DMS 273 (cell line): ENCODE data around the gene HEATR9.
A peak's percentile ranks its signal among the peaks of the same experiment; 100 is the strongest.

Experiments used
- DNase-seq: peaks from one replicate; lab custom pipeline; 2025; ENCODE audit not compliant: unreplicated experiment; lab: John Stamatoyannopoulos, UW

The HEATR9 gene

DNA sequence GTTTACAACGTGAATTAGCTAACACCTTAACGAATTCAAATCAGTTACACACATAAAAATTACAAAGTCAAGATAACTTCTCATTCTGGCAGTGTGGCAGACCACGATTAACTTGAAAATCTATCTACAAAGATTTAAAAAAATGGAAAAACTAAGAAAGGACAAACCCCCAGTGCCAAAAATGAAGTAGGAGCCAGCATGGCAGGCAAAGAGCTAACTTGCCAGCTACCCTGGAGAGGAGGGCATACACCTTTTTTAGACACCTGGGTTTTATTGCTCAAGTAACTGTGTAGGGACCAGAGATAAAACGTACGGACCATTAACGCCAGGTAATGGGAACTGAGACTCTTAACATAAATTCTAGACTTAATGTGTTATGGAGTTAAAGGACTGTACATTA, 56.9 kb downstream of the HEATR9 start:
- no peak for DNase-seq

DNA sequence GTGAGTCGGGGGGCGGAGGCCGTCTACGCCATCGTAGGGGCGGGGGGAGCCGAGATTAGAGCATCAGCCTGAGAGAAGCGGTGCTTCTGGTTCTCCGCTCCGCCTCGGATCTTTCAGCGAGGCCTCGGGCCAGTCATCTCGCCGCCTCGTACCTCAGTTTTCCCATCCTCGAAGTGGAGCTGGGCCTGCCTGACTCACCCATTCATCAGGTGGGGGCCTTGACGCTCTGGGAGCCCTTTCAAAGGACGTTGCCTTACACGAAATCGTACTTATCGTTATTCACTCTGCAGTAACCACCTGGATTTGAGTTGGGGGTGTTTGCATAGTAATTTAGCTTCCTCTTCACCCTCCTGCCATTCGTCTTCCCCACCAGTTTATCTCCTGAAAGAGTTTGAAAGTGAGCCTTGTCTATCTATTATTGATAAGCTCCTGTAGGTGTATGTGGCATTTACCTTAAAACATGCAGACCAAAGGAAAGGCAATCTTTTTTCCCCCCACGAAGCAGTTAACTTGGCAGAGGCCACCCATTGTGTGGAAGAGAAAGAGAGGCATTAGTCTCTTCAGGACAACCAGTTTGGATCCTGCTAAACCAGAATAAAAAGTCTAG, 58.7 kb downstream of the HEATR9 start:
- no peak for DNase-seq

DNA sequence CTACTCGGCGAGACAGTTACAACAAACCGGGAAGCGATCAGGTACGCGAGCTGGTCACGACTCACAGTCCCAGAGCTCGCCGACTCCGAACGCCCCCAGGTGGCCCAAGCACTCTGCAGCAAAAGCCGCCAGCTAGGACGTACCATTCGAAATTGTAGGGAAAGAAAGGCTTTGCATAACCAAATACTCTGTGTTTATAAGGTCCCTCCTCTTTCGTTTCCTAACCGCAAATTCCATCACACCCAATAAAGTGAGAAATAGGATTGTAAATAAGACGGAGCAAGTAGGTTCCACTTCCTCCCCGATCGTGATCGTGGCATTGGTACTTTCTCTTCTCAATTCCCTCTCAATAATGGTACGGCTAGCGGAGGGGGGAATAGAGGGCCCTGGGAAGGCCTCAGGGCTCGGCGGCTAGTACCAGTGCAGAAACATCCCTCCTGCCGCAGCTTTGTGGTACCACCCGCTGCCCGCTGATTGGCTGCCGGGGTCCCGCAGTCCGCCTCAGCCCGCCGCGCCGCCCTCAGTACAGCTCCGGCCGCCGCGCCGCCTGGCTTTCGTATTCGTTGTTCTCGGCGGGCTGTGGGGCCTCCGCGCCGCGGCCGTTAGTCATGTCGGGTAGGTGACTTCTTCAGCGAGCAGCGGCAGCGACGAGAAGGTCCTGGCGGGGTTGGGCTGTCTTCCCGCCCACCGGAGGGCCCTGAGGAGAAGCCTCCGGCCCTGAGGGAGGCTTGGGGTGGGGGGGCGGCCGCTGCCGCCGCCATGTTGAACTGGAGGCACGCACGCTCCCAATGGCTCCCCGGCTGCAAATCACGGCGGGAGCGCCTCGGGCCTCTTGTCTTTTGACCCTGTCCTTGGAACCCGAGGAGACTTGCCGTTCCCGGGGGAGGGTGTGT, 59.5 kb downstream of the HEATR9 start, which contains the start of gene TAF15:
Gene TAF15, plus strand, starts transcription at position 523 of the 893 bp plus-strand sequence. Its CDS starts 86 bp downstream, at position 609.
- DNase-seq, result peak; percentile 99

DNA sequence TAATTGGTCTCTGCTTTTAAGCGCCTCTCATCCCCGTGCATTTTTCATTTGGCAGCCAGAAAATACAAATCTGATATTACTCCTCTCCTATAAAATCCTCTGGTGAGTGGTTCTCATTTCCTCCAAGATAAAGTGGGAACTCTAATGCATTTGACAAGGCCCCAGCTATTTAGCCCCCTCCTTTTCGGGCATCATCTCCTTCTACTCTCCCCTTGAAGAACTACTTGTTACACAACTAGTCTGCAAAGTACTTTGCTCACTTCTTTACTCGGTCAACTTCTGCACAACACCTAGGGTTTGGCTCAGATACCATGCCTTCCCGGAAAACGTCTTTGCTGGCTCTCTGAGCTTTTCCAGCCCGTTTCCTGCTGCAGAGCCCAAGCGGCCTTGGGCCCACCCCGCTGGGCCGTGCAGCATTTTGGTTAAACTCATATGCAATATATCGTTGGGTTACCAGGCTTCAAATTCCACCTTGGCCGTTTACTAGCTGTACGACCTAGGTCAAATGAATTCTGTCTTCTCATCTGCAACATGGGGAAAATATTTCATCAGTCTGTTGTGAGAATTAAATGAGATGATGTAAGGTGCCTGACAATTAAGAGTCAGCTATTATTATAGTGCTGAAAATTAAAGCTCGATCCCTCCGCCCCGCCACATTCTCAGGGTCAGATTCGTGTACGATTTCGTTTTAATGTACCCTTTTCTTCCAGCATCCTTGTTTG, 60.3 kb downstream of the HEATR9 start:
- DNase-seq, result peak; percentile 55

DNA sequence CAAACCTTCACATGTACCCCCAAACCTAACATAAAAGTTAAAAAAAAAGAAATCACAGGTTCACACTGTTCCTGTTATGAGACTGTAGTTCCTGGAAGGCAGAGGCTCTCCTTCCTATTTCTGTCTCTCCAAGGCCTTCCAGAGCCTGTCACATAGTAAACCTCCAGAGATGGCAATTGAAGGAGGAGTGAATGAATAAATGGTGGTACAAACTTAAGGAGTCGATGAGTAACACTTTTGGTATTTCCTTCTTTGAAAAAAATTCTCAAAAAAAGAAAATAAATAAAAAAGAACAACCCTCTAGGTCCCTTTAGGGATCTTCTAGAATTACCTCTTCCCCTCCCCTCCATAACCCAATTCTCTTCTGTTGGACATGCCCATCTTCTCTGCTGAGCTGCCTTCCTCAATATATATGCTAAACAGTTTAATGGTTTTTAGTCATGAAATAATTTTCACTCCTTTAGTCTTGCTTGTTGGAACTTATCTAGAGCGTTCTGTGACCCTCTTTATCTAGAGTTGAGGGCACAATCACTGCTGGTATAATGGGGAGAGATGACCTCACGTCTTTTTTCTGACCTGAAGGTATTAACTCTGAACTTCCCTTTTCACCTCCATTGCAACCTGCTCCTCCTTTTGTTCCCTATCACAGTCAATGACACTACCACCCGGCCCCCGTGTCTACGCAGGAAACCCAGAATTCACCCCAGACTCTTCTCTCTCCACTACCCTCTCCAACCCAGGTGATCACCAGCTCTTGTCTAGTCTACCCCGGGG, 61.1 kb downstream of the HEATR9 start:
- DNase-seq, result no peak
